Activated CD4-positive, alpha-beta T cell treated with anti-CD3 and anti-CD28 coated beads, Interleukin-10, Interleukin-2, amounts not matched to agents 100 ng/mL and 50 ng/mL, durations not matched to agents 16 hours and 8 hours (primary cell): ENCODE results near the gene PSME4.
A peak's percentile ranks its signal among the peaks of the same experiment; 100 is the strongest.

Experiments used
- DNase-seq: peaks from one replicate; pipeline ENCODE4 v3.0.0-alpha.2; 2020

Gene PSME4

DNA sequence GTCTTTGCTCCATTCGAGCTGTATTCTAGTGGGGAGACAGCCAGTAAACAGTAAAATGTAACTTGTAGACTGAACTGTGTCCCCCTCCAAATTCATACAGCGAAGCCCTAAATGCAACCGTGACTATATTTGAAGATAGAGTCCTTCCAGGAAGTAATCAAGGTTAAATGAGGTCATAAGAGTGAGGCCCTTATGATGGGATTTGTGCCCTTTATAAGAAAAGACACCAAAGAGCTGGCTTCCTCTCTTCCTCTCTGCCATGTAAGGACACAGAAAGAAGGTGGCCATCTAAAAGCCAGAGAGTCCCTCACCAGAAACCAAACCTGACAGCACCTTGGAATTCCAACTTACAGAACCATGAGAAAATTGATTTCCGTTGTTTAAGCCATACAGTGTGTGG is 142.5 kb downstream of the PSME4 start:
- DNase-seq = no peak

DNA sequence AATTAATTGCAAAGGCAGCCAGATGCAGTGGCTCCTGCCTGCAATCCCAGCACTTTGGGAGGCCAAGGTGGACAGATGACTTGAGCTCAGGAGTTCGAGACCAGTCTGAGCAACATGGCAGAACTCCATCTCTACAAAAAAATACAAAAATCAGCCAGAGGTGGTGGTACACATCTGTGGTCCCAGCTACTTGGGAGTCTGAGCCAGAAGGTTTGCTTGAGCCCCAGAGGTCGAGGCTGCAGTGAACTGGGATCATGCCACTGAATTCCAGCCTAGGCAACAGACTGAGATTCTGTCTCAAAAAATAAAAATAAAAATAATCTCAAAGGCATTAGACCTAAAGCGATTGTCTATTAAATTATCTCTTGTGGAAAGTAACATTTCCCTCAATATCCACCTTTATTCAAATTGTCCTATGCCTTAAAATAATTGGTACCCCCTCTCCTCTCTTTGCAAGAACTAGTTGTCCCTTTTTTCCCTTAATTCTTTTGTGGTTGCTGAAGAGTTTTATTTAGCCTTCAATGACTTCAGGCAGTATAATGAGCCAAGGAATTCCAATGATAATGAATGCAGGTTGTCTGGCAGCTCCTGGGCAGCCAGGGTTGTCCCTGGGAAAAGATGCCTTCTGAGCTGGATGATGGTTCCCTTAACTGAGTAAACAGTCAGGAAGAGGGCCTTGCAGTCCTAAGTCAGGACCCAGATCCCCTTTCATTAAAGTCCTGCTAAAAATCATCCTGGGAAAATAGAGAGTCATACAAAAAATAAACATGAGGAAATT is 143.2 kb downstream of the PSME4 start:
- no peak for DNase-seq

DNA sequence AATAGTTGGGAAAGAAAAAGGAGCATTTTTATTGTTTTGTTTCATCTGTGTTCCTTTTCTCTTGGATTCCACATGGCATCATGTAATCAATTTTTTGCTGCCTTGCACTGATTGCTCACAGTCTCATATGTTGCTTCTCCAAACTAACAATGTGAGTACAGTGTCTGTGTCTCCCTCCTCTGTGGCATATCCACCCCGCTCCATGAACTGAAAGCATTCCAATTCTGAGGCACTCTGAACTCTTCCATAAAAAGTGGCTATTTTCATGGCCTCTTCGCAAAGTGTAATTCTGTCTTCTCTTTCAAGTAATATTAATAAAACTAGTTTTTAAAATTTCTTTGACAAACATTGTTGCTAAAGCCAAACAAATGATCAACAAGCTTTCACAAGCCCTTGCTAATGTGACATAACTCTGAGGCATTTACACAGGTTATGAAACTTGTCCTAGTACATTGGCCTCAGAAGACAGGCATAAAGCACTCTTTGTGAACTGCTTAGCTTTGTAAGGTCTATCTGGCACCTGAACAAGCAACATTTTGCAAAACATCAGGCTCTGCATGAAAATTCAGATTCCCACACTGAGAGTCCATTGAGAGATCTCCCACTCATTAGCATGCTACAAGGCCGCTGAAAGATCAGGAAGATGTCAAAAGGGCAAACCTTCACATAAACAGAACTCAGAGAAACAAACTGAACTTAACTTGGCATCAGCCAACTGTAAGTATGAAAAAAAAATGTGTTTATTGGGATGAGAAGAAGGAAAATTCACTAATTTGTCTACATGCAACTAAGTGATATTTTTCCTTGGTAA is 144.0 kb downstream of the PSME4 start:
- no peak for DNase-seq

DNA sequence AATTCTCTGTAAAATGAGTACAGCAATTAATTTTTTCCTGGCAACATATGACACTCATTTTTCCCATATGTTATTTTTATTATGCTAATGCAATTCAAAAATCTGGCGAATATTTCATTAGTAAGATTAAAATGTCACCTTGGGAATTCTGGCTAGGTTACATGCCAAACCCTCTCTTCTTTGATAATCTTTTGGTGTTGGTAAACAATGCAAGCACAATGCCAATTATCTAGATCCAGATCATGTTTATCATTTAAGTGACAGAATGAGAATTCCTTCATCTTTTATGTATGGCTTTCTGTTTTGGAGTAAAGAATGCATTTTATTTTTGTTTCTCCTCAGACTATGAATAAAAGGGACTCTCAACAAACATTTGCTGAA is 144.8 kb downstream of the PSME4 start:
- no peak for DNase-seq

DNA sequence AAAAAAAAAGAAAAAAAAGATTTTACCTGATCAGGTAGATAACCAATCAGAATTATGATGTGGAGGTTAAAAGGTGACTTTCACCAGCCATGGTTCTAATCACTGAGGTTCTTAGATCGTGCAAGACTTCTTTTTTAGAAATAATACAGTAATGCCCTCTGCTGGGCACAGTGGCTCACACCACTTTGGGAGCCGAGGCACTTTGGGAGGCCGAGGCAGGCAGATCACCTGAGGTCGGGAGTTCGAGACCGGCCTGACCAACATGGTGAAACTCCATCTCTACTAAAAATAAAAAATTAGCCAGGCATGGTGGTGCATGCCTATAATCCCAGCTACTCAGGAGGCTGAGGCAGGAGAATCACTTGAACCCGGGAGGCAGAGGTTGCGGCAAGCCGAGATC is 147.2 kb downstream of the PSME4 start:
- DNase-seq = peak; percentile 36

DNA sequence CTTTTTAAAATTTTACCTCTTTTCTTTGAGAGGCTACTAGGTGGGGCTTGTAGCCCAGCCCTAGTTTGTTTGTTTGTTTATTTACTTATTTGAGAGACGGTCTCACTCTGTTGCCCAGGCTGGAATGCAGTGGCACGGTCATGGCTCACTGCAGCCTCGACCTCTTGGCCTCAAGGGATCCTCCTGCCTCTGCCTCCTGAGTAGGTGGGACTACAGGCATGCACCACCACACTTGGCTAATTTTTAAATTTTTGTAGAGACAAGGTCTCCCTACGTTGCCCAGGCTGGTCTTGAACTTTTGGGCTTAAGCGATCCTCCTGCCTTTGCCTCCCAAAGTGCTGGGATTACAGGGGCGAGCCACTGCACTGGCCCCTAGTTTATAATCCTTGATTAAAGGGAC is 149.0 kb downstream of the PSME4 start:
- DNase-seq = no peak

DNA sequence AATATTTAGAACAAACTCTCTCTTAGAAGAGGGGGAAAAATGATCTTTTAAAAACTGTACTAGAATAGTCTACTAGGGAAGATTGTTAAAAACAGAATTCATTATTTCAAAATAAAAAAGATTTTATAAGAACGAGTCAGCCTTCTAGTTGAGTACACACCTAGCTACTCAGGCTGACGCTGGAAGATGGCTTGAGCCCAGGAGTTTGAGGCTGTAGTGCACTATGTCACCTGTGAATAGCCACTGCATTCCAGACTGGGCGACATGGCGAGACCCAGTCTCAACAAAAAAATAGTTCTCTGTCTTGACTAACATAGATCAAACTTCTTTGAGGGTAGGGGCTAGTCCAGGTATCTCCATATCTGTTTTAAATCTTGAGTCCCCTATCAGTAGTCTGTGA is 150.1 kb downstream of the PSME4 start:
- no peak for DNase-seq

DNA sequence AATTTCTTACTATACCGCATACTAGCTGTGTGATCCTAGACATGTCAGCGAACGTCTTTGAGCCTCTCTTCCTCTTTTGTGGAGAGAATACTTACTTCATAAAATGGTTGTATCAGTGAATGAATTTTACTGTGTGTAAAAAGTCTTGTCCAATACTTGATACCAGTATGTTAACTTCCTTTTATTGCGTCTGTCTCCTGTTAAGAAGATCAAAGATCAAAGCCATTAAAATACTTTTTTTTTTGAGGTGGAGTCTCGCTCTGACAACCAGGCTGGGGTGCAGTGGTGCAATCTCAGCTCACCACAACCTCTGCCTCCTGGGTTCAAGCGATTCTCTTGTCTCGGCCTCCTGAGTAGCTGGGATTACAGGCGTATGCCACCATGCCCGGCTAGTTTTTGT is 150.7 kb downstream of the PSME4 start:
- DNase-seq = no peak

DNA sequence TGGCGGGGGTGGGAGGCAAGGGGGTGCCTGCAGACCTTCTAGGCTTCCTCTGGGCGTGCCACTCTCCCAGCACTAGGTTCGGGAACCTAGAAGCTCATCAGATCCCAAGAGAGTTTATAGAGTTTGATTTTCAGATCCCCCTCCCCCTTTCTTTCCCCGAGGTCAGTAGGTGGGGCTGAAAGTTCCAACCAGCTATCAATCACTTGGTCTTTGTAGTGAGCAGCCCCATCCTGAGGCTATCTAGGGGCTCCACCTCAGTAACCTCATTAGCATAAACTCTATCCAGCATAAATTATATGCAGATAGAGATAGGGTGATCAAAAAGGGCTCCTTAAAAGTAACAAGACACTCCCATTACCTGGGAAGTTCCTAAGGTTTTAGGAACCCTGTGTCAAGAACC is 151.2 kb downstream of the PSME4 start:
- DNase-seq = no peak

DNA sequence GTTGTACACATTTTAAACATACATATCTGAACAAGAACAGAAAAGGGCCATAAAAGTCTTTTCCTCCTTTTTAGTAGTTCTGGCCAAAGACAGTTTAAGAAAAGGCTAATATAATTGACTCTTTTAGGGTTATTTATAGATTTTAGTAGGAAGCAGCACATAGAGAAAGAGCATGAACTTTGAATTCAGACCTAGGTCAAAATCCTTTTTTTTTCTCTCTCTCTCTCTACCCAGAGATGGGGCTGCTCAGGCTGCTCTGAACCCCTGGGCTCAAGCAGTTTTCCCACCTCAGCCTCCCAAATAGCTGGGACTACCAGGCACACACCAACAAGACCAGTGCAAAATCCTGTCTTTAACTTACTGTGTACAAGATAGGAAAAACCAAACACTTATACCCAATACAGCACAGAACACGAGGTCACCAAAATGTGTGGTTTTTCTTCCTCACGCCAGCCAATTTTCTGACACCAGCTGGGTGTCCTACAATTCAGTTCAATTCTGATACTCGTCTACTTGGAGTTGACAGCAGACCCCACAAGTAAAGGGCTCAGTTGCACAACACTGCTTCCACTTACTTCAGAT is 151.8 kb downstream of the PSME4 start:
- no peak for DNase-seq
